HL-60 (cell line): ENCODE measurements around the gene B4GALT6.

Experiments used
- DNase-seq, 2 experiments: peaks; one replicate each; pipeline ENCODE4 v3.0.0-alpha.2; 2010 to 2020; ENCODE audit warnings: low read depth in 1 of 2, low spot score in 1 of 2
- H3K27ac ChIP-seq: fragments of 250-450 bp; sonication (Bioruptor Pico); replicated peaks from 2 replicates; pipeline ENCODE4 v1.5.1; 2020; ENCODE audit warnings: mild to moderate bottlenecking, moderate library complexity
- H3K27me3 ChIP-seq: fragments of 250-450 bp; sonication (Bioruptor Pico); 2 replicates; pipeline ENCODE4 v1.5.1; 2021; ENCODE audit warnings: mild to moderate bottlenecking, moderate library complexity; ENCODE audit not compliant: insufficient read depth, poor library complexity, severe bottlenecking
- H3K4me3 ChIP-seq: replicated peaks from 2 replicates; pipeline ENCODE4 v1.5.1; 2011; ENCODE audit warnings: mild to moderate bottlenecking, control low read depth, low read length; ENCODE audit not compliant: insufficient read depth
- GABPA ChIP-seq: IDR thresholded peaks from 2 replicates; pipeline ENCODE4 v1.6.1; 2012; ENCODE audit warnings: low read depth
- POLR2AphosphoS5 ChIP-seq: IDR thresholded peaks from 2 replicates; pipeline ENCODE4 v1.6.1; 2012; ENCODE audit warnings: low read depth
- SPI1 ChIP-seq: IDR thresholded peaks from 2 replicates; pipeline ENCODE4 v1.6.1; 2012; ENCODE audit warnings: low read depth, mild to moderate bottlenecking, borderline replicate concordance
- TF ChIP-seq, protein P1 (sequence below): IDR thresholded peaks from 2 replicates; pipeline ENCODE4 v1.6.1; 2012; ENCODE audit warnings: low read depth; ENCODE audit not compliant: insufficient replicate concordance
- TF ChIP-seq, protein P2 (sequence below): IDR thresholded peaks from one replicate; pipeline ENCODE4 v1.5.1; 2011; ENCODE audit warnings: low read length, control low read depth, inconsistent platforms; ENCODE audit not compliant: insufficient read depth

Gene B4GALT6

GRCh38 chr18:31578126-31578525 is 106.3 kb downstream of the B4GALT6 start:
- Histone ChIP-seq H3K4me3 (no peak overlapping the region), H3K27ac (no peak overlapping the region), H3K27me3 (no peaks in the 10 kb centered on the region)
- DNase-seq: no peak
- TF ChIP-seq, protein P1, sequence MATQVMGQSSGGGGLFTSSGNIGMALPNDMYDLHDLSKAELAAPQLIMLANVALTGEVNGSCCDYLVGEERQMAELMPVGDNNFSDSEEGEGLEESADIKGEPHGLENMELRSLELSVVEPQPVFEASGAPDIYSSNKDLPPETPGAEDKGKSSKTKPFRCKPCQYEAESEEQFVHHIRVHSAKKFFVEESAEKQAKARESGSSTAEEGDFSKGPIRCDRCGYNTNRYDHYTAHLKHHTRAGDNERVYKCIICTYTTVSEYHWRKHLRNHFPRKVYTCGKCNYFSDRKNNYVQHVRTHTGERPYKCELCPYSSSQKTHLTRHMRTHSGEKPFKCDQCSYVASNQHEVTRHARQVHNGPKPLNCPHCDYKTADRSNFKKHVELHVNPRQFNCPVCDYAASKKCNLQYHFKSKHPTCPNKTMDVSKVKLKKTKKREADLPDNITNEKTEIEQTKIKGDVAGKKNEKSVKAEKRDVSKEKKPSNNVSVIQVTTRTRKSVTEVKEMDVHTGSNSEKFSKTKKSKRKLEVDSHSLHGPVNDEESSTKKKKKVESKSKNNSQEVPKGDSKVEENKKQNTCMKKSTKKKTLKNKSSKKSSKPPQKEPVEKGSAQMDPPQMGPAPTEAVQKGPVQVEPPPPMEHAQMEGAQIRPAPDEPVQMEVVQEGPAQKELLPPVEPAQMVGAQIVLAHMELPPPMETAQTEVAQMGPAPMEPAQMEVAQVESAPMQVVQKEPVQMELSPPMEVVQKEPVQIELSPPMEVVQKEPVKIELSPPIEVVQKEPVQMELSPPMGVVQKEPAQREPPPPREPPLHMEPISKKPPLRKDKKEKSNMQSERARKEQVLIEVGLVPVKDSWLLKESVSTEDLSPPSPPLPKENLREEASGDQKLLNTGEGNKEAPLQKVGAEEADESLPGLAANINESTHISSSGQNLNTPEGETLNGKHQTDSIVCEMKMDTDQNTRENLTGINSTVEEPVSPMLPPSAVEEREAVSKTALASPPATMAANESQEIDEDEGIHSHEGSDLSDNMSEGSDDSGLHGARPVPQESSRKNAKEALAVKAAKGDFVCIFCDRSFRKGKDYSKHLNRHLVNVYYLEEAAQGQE: no peak
- TF ChIP-seq GABPA: no peak
- TF ChIP-seq POLR2AphosphoS5: no peak
- TF ChIP-seq, protein P2, sequence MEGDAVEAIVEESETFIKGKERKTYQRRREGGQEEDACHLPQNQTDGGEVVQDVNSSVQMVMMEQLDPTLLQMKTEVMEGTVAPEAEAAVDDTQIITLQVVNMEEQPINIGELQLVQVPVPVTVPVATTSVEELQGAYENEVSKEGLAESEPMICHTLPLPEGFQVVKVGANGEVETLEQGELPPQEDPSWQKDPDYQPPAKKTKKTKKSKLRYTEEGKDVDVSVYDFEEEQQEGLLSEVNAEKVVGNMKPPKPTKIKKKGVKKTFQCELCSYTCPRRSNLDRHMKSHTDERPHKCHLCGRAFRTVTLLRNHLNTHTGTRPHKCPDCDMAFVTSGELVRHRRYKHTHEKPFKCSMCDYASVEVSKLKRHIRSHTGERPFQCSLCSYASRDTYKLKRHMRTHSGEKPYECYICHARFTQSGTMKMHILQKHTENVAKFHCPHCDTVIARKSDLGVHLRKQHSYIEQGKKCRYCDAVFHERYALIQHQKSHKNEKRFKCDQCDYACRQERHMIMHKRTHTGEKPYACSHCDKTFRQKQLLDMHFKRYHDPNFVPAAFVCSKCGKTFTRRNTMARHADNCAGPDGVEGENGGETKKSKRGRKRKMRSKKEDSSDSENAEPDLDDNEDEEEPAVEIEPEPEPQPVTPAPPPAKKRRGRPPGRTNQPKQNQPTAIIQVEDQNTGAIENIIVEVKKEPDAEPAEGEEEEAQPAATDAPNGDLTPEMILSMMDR: no peak

DNA sequence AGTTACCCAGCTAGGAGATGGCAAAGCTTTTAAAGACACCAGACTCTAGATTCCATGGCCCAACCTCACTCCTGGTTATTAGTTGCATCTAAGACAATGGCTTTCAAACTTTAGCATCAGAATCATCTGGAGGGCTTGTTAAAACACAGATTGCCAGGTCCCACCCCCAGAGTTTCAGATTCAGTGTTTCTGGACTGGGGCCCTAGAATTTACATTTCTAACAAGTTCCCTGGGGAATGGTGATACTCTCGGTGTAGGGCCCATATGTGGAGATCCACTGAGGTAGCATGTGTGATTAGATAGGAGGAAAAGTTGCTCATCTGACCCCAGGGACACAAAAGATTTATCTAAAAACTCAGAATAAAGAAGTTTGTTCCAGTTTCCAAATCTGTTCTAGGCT is 107.2 kb downstream of the B4GALT6 start:
- DNase-seq: no peak
- Histone ChIP-seq H3K27ac (no peak overlapping the region), H3K4me3 (no peak overlapping the region), H3K27me3 (no peaks in the 10 kb centered on the region)
- TF ChIP-seq, protein P1: no peak
- TF ChIP-seq, protein P2: no peak
- TF ChIP-seq GABPA (no peak), SPI1 (no peak), POLR2AphosphoS5 (no peak)

DNA sequence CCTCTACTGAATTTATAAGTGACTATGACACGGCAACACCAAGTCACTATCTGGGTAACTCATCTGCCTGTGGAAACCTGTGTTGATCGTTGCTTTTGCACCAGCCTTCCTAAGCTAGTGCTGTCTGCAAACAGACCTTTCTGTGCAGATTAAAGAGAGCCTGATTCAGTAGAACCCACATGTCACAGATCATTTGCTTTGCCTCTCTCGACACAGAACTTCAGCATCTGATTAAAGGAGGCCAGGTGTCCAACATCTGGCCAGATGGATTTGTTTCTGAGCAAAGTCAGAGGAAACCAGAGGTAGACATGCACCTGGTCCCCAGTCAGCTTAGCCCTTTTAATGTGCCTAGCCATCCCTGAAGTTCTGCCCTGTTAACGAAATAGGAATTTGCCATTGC is 107.7 kb downstream of the B4GALT6 start:
- no peaks in the 10 kb centered on the region for H3K27me3 ChIP-seq
- H3K27ac ChIP-seq: no peak overlapping the region
- H3K4me3 ChIP-seq: no peak overlapping the region
- TF ChIP-seq, protein P1: no peak
- TF ChIP-seq SPI1 (no peak), GABPA (no peak), POLR2AphosphoS5 (no peak)
- TF ChIP-seq, protein P2: no peak
- no peak for DNase-seq
